Stimulated activated CD8-positive, alpha-beta memory T cell treated with anti-CD3 and anti-CD28 coated beads, Interleukin-12 subunit alpha, Interleukin-12 subunit beta, amount 100 ng/mL, for 1 hour (primary cell): ENCODE data around the gene TNN.
"Not testable (repeated sequence)": the region's sequence is repeated elsewhere in the genome, so short reads cannot be mapped to it uniquely, and the experiment has no call there.

Experiments used
- DNase-seq: peaks from one replicate; pipeline ENCODE4 v3.0.0-alpha.2; 2020; ENCODE audit warnings: low read depth

TNN gene

DNA sequence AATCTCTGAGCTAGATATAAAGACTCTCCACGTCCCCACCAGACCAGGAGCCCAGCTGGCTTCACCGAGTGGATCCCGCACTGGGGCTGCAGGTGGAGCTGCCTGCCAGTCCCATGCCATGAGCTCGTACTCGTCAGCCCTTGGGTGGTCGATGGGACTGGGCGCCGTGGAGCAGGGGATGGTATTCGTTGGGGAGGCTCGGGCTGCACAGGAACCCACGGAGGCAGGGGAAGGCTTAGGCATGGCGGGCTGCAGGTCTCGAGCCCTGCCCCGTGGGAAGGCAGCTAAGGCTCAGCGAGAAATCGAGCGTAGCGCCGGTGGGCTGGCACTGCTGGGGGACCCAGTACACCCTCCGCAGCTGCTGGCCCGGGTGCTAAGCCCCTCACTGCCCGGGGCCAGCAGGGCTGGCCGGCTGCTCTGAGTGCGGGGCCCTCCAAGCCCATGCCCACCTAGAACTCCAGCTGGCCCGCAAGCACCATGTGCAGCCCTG lies 40.7 kb downstream of the TNN start:
- not testable (repeated sequence) for DNase-seq

DNA sequence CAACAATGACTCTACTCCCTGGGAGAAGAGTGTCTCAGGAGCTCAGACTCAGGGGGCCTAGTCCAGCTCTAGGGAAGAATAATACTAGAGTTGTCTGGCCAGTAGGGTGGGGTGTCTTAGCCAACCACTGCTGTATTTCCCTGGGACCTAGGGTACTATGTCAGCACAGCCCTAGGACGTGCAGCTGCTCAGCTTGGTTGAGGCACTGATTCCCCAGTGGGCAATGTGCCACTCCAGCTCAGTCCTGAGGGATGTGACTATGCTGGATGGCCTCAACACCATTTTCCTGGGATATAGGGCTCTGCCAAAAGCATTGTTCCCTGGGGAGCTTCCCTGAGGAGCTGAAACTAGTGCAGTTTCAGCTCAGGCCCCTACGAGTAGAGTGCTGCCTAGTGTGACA lies 47.4 kb downstream of the TNN start:
- no peak for DNase-seq

DNA sequence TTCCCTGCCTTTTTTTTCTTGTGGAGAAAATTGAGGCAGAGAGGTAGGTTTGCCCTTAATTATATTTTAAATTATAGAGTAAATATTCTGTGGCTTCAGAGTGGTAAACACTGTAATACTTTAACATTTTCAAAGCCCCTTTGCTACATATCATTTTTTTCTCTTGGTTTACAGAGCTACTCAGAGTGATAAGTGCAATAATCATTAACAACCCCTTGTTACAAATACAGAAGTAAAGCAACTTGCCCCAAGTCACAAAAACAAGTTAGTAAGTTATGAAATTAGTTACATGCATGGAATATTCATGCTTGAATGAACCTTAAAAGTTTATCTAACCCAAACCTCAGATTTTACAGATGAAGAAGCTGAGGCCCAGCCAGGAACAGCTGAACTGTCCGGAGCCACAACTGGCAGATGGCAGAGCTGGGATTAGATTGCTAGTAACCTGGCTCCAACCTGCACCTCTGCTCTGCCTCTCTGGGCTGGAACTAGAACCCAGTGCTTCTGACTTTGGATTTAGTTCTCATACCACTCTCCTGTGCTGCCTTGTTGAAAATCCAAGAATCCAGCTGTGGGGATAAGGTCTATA lies 48.7 kb downstream of the TNN start:
- DNase-seq: no peak

DNA sequence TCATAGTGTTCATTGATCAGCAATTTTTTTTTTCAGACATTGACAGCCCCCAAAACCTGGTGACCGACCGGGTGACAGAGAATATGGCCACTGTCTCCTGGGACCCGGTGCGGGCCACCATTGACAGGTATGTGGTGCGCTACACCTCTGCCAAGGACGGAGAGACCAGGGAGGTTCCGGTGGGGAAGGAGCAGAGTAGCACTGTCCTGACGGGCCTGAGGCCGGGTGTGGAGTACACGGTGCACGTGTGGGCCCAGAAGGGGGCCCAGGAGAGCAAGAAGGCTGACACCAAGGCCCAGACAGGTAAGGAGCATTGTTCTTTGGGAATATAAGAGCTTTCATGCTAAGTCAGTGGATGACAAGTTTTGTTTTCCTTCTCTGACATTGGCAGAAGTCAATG lies 49.3 kb downstream of the TNN start:
- DNase-seq: no peak

DNA sequence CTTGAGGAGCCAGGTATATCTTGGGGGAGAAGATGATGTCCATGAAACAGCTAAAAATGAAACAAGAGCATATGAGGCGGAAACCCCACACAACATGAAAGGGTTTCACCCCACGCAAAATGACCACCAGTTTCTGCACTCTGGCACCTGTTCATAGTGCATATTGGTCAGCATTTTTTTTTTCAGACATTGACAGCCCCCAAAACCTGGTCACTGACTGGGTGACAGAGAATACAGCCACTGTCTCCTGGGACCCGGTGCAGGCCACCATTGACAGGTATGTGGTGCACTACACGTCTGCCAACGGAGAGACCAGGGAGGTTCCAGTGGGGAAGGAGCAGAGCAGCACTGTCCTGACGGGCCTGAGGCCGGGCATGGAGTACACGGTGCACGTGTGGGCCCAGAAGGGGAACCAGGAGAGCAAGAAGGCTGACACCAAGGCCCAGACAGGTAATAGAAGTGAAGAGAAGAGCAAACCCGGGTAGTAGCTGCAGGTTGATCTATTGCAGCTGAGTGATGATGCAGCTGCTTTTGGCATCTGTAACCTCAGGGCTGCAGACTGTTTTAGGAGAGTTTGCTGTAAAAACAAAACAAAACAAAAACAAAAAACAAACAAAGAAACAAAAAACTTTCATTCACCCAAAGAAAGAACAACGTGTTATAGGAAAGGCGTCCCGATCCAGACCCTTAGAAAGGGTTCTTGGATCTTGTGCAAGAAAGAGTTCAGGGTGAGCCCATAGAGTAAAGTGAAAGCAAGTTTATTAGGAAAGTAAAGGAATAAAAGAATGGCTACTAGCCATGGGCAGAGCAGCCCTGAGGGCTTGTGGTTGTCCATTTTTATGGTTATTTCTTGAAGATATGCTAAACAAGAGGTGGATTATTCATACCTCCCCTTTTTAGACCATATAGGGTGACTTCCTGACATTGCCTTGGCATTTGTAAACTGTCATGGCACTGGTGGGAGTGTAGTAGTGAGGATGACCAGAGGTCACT lies 51.0 kb downstream of the TNN start:
- DNase-seq: no peak

DNA sequence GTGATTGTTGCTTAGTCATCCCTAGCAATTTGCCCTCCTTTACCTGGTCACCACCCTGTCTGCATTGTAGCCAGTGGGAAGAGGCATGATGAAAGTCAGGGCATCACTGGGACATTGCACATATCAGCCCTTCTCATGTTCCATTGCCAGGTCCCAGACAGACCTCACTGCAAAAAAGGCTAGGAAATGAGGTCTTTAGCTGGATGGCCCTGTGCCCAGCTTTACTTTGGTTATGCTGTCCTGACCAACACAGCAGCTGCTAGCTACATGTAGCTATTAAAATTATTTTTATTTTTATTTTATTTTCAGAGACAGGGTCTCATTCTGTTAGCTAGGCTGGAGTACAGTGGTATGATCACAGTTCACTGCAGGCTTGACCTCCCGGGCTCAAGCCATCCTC lies 52.9 kb downstream of the TNN start:
- no peak for DNase-seq

DNA sequence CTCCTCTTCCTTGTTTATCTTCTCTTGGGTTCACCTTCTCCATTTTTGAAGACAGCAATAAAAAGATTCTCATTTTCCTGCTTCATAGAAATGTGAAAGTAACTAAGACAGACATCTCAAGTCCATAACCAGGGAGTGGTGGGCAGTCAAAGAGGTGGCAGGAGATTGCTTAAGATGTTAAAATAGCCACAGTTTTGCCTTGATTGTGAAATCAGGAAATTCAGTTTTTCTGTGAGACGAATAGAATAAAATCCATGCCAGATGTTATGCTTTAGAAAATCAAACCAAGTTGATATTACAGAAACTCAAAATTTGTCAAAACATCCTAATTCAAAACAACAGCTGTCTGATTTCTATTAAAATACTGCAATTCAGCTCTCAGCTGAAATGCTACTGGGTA lies 57.2 kb downstream of the TNN start:
- no peak for DNase-seq

DNA sequence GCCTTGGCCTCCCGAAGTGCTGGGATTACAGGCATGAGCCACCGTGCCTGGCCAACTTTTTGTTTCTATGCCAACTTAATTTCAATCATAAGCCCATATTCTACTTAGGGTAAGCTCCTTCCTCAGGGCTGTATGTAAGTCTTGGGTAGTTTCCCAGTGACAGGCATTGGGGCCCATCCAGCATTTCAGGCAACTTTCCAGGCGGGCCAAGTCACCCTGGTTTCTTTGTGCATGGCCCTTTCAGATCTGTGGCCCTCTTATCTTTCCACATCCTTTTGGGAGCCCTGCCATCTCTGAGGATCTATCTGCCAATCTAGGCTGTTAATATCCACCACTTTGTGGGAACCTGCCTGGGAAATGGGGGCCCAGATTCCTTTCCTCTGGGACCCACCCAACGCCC lies 58.7 kb downstream of the TNN start:
- DNase-seq: no peak

DNA sequence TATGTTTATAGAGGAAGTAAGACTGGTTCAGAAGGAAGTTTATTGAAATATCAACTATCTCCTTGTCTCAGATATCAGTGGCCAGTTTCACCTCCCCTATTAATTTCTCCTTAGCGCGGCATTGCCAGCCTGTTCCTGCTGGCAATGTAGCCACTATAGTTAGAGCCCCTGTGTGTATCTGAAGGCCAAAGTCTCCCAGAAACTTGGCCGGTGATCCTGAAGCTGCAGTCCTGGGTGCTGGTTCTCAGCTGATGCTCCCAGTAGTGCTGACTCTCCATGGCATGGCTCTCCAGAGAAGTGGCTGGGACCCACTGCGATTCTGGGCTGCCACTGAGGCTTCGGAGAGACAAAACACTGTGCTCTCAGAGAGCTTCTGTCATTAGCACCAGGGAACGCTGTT lies 59.9 kb downstream of the TNN start:
- DNase-seq: no peak

DNA sequence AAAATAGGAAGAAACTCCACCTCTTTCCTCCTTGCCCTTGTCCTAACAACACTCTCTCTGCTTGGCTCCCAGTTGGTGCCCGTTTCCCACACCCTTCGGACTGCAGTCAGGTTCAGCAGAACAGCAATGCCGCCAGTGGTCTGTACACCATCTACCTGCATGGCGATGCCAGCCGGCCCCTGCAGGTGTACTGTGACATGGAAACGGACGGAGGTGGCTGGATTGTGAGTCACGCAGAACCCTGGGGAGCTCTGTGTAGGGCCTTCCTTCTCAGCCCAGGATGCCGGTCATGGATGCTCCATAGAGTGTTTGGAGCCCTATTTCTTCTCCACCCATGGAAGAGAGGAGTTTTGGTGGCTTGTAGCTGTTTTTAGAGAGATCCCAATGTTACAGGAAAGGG lies 60.9 kb downstream of the TNN start:
- no peak for DNase-seq

DNA sequence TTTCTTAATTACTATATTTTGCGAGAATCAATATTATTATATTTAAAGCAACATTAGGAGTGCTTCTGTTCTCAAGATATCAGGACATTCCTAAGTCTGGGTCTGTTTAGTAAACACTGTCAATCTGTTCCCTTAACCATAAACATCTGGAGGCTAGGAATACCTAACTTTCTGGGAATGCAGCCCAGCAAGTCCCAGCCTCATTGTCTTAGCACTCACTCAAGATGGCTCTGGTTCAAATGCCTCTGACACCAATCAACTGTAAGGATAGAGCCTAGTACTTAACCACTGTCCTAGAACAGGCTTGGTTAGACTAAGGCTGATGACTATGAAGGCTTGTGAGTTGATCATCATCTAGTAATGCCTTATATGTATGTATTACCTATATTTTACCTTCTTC lies 61.5 kb downstream of the TNN start:
- DNase-seq: no peak

DNA sequence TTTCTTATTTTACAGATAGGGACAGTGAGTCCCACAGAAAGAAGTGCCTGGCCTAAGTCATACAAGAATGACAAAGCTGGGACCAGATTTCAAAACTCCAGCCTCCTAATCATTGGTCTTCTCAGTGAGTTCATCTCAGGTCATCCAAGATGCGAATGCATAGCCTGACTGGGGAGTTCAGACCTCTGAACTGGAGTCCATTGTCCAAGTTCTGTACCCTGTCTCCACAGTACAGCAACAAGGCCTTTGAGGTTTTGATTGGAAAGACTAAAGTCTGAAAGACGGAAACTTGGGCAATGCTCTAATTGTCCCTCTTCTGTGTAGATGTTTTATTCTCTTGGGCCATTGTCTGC lies 62.0 kb downstream of the TNN start:
- no peak for DNase-seq

DNA sequence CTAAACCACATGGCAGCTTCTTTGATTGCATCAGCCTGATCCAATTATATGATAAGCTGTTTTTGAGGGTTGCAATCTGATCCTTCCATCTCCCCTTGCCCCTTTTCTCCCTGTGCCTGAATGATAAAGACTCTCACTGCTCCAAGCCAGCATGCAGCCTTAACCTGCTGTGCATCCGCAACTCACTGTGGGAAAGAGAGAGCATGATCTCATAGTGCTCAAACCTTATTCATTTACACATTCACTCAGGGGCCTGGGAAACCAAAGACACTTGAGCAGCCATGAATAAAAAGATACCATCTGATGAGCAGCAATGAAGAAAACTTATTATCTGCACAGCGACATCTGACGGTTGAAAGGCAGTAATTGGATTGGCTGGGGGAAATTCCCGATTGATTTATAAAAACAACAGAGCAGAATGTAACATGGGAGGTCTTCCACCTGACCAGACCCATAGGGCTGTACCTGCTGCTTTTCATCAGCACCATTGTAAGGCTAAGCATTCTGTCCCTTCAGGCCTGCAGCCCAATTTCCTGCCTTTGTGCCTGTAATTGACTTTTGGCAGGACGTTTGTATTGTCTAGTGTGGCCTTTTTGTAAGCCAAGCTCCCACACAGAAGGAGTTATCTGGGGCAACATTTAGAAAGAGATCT lies 62.5 kb downstream of the TNN start:
- no peak for DNase-seq

DNA sequence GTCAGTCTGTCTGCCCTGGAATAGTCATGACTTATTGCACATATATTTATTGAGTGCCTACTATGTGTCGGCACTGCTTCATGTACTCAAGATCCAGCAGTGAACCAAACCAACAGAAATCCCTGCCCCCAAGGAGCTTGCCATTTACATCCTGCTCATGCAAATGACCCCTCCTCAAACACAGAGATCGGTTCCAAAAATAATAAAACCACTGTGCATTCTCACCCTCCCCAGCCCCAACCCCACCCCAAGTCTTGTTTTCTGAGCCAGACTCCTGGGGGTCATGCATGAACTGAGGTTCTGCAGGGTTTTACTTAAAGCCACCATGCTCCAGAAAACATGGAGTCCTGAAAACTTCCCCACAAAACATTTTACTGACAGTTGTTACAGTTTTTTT lies 63.0 kb downstream of the TNN start:
- no peak for DNase-seq

DNA sequence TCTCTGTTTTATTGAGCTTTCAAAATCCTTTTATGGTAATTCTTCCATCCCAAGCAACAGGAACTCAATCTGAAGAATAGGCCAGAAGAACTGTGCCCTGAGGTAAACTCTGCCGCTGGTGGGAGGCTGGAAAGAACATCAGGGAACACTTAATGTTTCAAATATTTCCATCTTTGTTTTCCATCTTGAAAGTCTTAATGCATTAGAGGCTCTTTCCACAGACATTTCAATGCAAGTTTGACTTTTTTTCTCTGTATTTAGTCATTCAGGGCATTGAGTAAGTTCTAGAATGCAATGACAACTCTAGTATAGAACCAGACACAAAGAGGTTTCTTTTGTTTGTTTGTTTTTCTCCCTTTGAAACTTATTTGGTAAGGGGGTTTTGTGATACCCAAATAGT lies 63.5 kb downstream of the TNN start:
- no peak for DNase-seq

DNA sequence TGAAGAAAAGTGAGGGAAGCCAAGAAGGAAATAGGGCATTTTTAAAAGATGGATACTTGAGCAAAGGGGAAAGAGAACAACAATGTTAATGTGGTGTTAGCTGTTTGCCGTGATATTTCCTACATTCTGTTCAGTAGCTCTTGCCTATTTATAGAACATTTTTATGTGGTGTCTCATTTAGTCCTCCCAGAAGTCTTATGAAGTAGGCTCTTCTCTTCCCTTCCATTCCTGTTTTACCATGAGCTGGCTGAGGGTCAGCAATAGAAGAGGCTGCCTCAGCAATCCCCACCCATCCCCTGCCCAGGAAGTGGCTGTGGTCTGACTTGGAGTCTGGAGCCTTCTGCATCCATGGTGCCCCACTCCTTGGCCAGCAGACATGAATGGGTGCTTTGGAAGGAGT lies 64.8 kb downstream of the TNN start:
- no peak for DNase-seq

DNA sequence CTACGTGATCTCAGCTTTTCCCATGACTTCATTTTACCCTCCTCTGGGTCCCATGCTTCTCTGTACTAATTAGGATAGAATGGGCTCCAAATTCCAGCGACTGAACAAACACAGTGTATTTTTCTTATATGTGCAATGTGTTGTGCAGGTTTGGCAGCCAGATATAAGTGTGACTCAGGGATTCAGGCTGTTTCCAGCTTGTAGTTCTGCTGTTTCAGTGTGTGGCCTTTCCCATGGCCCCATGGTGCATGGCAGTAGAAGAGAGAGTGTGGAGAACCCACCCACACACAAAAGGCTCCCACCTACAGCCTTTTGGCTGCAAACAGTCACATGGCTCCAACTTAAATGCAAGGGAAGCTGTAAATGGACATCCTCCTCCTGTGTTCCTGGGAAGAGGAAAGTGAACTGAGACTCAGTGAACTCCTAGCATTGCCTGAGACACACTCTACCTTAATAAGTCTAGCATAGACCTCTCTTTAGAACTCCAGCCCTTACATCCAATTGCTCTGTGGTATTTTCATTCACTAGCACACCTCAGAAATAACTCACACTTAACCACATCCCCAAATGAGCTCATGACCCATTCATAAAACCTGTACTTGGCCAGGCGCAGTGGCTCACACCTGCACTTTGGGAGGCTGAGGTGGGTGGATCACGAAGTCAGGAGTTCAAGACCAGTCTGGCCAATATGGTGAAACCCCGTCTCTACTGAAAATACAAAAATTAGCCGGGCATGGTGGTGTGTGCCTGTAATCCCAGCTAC lies 66.2 kb downstream of the TNN start:
- DNase-seq: no peak

DNA sequence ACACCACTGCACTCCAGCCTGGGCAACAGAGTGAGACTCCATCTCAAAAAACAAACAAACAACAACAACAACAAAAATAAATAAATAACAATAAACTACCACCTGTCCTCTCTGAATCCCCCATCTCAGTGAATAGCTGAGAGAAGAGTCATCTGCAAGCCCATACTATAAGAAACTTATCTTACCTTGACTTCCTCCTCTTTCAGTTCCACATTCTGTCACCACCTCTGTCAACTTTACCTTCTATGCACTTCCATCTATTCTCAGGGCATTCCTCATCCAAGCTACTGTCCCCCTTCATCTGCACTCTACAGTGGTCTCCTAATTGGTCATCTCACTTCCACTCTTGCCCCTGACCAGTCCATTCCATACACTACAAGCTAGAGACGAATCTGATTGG lies 66.9 kb downstream of the TNN start:
- DNase-seq: no peak

DNA sequence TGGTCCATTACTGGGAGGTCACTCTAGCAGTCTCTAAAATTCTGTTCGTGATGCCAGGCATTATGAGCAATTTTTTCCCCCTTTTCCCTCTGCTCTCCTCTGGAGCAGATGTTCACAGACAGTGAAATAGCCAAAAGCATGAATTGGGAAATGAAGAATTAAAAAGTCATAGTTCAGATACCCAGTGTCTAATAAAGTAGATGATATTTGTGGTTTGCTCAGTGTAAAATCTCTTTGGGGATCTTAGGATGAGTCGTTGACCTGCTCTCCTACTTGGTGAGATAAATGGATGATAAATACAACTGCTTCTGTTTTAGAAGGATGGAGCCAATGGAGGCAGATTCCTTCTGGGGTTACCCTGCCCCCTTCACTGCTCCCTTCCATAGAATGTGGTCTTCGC lies 68.6 kb downstream of the TNN start:
- no peak for DNase-seq

DNA sequence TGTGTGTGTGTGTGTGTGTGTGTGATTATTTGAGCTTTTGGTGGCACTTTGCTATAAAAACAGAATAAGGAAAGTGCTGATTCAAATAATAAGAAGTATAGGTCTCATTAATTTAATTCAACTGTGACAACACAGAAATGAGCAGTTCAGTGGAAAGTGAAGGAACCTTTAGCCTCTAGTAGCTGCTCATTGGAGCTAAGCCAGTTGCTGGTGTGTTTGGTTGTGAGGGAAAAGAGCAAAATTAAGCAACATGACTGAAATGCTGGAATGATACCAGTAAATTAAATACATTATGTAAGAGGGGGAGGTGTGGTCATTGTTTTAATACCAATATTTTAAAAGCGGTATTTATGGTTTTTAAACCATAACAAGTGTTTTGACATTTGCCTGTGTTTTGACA lies 69.7 kb downstream of the TNN start:
- no peak for DNase-seq

DNA sequence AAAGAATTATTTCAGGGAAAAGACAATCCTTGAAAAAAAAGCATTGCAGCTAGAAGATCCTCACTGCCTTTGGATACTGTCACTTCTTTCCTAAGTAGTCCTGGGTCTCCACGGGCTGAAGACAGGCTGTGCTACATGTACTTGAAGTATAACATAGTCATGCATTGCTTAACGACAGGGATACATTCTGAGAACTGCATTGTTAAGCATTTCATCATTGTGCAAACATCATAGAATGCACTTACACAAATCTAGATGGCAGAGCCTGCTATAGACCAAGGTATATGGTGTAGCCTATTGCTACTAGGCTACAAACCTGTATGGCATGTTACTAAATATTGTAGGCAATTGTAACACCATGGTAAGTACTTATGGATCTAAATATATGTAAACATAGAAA lies 70.9 kb downstream of the TNN start:
- DNase-seq: no peak

DNA sequence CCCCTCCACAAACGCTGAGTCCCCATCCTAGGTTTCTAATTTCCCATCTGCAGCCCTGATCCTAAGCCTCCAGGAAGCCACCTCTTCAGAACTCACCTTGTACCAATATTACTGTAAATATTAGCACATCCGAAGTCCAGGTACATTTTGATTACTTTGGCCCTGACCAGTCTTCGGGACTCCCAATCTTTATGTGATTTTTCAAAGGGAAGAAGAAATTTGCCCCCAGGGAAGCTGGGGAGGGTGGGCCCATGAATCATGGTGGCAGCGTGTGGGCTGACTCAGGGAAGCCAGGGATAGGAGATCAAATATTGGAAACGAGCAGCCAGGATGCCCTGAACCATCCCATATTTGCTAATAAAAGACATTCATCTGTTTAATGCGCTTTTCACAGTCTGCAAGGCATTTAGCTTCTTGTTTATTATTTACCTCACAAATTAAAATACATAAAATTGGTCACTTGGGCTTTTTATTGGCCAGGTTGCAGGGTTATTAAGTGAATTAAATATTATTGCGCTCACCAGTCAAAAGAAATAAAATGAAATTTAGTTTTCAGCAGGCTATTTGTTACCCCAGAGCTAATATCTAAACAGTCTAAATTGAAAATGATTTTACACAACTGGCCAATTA lies 78.4 kb downstream of the TNN start:
- DNase-seq: no peak
